Parathyroid adenoma (tissue), 2 donors: Measurements from ENCODE around the gene PGLYRP4.

Source experiments
- H2AFZ ChIP-seq: fragments of 300-600 bp; sonication (generic); one replicate; pipeline ENCODE4 v1.7.0; 2017; ENCODE audit warnings: antibody characterized with exemption, mild to moderate bottlenecking
- H3K27ac ChIP-seq: fragments of 300-600 bp; sonication (generic); one replicate; pipeline ENCODE4 v1.7.0; 2017
- H3K27me3 ChIP-seq: fragments of 300-600 bp; sonication (generic); one replicate; pipeline ENCODE4 v1.7.0; 2017; ENCODE audit warnings: low read length; ENCODE audit not compliant: control insufficient read depth, insufficient read depth
- H3K36me3 ChIP-seq: fragments of 300-600 bp; sonication (generic); one replicate; pipeline ENCODE4 v1.7.0; 2017; ENCODE audit warnings: low read length; ENCODE audit not compliant: control insufficient read depth, insufficient read depth
- H3K4me1 ChIP-seq: fragments of 300-600 bp; sonication (generic); one replicate; pipeline ENCODE4 v1.7.0; 2017; ENCODE audit warnings: control low read depth
- H3K4me2 ChIP-seq: fragments of 300-600 bp; sonication (generic); one replicate; pipeline ENCODE4 v1.7.0; 2017; ENCODE audit warnings: low read length
- H3K4me3 ChIP-seq: fragments of 300-600 bp; sonication (generic); one replicate; pipeline ENCODE4 v1.7.0; 2017; ENCODE audit warnings: low read depth, low read length
- H3K79me2 ChIP-seq: fragments of 300-600 bp; sonication (generic); one replicate; pipeline ENCODE4 v1.7.0; 2017; ENCODE audit warnings: control low read depth
- H3K9ac ChIP-seq: fragments of 300-600 bp; sonication (generic); one replicate; pipeline ENCODE4 v1.7.0; 2017; ENCODE audit warnings: mild to moderate bottlenecking
- H3K9me3 ChIP-seq: fragments of 300-600 bp; sonication (generic); one replicate; pipeline ENCODE4 v1.7.0; 2017; ENCODE audit warnings: low read length; ENCODE audit not compliant: control insufficient read depth
- CTCF ChIP-seq: fragments of 300-600 bp; sonication (generic); IDR thresholded peaks from one replicate; pipeline ENCODE4 v1.7.0; 2017; ENCODE audit warnings: antibody characterized with exemption, mild to moderate bottlenecking
- donor health status: primary hyperparathyroidism.

The PGLYRP4 gene

GRCh38 chr1:153370146-153370545 is 21.5 kb upstream of the PGLYRP4 start:
- no peak for TF ChIP-seq CTCF
- Histone ChIP-seq H3K9me3 (no peaks in the 10 kb centered on the region), H3K9ac (no peak overlapping the region), H3K4me2 (no peak overlapping the region), H3K36me3 (no peaks in the 10 kb centered on the region), H3K4me1 (no peaks in the 10 kb centered on the region), H3K4me3 (no peak overlapping the region), H3K27me3 (no peaks in the 10 kb centered on the region), H3K79me2 (no peaks in the 10 kb centered on the region), H2AFZ (no peak overlapping the region), H3K27ac (no peak overlapping the region)

DNA sequence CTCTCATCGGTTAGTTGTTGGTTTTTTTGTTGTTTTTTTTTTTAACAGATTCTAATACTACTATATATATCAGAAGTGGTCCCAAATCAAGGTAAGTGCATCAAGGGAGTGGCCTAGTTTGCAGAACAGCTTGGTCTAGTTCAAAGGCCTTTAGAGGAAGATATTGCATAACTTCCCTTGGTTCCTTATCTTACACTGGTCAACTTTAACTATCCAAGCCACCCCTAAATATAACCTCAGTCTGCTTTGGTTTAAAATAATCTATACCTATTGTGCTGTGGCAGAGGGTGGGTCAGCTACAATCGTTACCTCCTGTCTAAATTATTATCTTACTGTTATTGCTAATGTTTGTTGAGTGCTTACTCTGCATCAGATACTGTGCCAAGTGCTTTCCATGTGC is 19.9 kb upstream of the PGLYRP4 start:
- no peak overlapping the region for H3K4me2 ChIP-seq
- no peaks in the 10 kb centered on the region for H3K9me3 ChIP-seq
- no peak overlapping the region for H3K4me3 ChIP-seq
- no peaks in the 10 kb centered on the region for H3K79me2 ChIP-seq
- H3K27me3 ChIP-seq, result no peaks in the 10 kb centered on the region
- H3K27ac ChIP-seq, result no peak overlapping the region
- no peak overlapping the region for H3K9ac ChIP-seq
- H3K36me3 ChIP-seq, result no peaks in the 10 kb centered on the region
- no peak for TF ChIP-seq CTCF
- no peak overlapping the region for H2AFZ ChIP-seq
- H3K4me1 ChIP-seq, result no peaks in the 10 kb centered on the region

DNA sequence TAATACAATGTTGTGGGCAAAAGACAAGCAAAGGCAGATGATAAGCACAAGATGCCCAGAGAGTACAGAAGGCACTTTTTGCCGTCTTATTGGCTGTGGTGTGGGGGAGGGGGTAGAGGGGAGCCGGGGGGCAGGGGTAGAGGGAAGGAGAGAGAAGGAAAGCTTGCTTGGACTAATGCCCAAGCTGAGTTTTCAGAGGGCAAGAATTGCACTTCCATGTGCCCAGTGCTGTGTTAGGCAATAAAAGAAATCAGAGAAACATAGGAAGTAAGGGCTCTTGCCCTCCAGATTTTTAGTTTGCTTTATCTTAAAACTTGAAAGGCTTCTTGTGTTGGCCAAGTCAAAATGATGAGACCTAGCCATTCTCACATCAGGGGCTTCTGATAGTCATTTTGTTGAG is 18.4 kb upstream of the PGLYRP4 start:
- no peaks in the 10 kb centered on the region for H3K27me3 ChIP-seq
- no peaks in the 10 kb centered on the region for H3K4me1 ChIP-seq
- H2AFZ ChIP-seq, result no peak overlapping the region
- H3K9ac ChIP-seq, result no peak overlapping the region
- no peak overlapping the region for H3K27ac ChIP-seq
- H3K4me2 ChIP-seq, result no peak overlapping the region
- H3K79me2 ChIP-seq, result no peaks in the 10 kb centered on the region
- TF ChIP-seq CTCF, result no peak
- no peaks in the 10 kb centered on the region for H3K9me3 ChIP-seq
- H3K36me3 ChIP-seq, result no peaks in the 10 kb centered on the region
- H3K4me3 ChIP-seq, result no peak overlapping the region

DNA sequence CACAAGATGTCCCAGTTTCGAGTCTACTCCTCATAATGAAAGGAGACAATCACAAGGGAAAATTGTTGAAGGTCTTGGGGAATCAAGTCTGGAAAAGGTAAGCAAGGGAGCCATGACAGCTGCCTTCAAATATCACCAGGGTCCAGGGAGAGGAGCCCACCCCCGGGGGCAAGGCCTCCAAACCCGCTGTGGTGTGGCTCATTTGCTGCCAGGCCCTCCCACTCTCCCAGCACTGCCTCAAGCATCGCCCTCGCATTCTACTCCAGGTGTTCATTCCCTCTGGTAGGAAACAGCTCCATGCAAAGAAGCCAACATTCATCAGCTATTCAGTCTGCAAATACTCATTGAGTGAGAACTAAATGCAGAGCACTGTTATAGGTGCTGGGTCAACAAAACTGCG is 17.6 kb upstream of the PGLYRP4 start:
- no peaks in the 10 kb centered on the region for H3K36me3 ChIP-seq
- no peaks in the 10 kb centered on the region for H3K79me2 ChIP-seq
- H3K27ac ChIP-seq, result no peak overlapping the region
- H3K4me2 ChIP-seq, result no peak overlapping the region
- no peaks in the 10 kb centered on the region for H3K27me3 ChIP-seq
- H3K4me3 ChIP-seq, result no peak overlapping the region
- no peak overlapping the region for H3K9ac ChIP-seq
- TF ChIP-seq CTCF, result no peak
- H3K4me1 ChIP-seq, result no peaks in the 10 kb centered on the region
- H2AFZ ChIP-seq, result no peak overlapping the region
- no peaks in the 10 kb centered on the region for H3K9me3 ChIP-seq

DNA sequence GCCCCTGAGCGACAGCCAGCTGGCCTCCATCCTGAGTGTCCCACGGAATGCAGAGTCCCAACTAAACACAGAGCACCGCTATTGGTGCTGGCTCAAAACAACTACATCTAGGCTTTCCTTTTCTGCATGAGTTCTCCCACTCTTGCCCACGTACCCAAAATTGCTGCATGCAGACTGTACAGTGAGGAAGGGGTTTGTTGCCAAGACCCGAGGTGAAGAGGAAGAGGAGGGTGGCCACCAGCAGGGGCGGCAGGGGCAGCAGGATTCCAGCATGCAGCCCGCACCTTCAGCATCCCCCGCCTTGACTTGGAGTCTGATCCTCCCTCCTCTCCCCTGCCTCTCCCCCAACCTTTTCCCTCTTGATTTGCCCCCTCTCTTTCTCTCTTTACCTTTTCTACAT is 17.1 kb upstream of the PGLYRP4 start:
- Histone ChIP-seq H3K27me3 (no peaks in the 10 kb centered on the region), H3K4me1 (no peaks in the 10 kb centered on the region), H2AFZ (no peak overlapping the region), H3K9ac (no peak overlapping the region), H3K79me2 (no peaks in the 10 kb centered on the region), H3K4me2 (no peak overlapping the region), H3K9me3 (no peaks in the 10 kb centered on the region), H3K27ac (no peak overlapping the region), H3K36me3 (no peaks in the 10 kb centered on the region), H3K4me3 (no peak overlapping the region)
- no peak for TF ChIP-seq CTCF
